Immature natural killer cell (primary cell): Measurements from ENCODE around the gene LRRC1. TPM values are rescaled to one million over a fixed set of nuclear protein-coding genes. Genes with fewer than 3 reads are reported as not detected.

Experiments
- DNase-seq, 3 donors: peaks; one replicate each; pipeline ENCODE4 v3.0.0; 2022; ENCODE audit warnings: mixed read lengths in 1 of 3
- H3K27ac Mint-ChIP-seq, 6 donors: one replicate each; pipeline ENCODE4 v1.8.0; 2020; ENCODE audit warnings: mixed read lengths in 6 of 6, mild to moderate bottlenecking in 5 of 6, inconsistent platforms in 4 of 6, moderate library complexity in 3 of 6
- H3K27me3 Mint-ChIP-seq, 3 donors: one replicate each; pipeline ENCODE4 v1.8.0; 2020 to 2021; ENCODE audit warnings: low read depth in 3 of 3, mild to moderate bottlenecking in 3 of 3, mixed read lengths in 3 of 3, moderate library complexity in 3 of 3, inconsistent platforms in 1 of 3
- H3K36me3 Mint-ChIP-seq, 3 donors: one replicate each; pipeline ENCODE4 v1.8.0; 2020; ENCODE audit warnings: mixed read lengths in 3 of 3, inconsistent platforms in 2 of 3, mild to moderate bottlenecking in 2 of 3
- H3K4me1 Mint-ChIP-seq, 2 donors: one replicate each; pipeline ENCODE4 v1.8.0; 2020; ENCODE audit warnings: inconsistent platforms in 2 of 2, mild to moderate bottlenecking in 2 of 2, mixed read lengths in 2 of 2, moderate library complexity in 1 of 2
- H3K4me3 Mint-ChIP-seq, 5 donors: one replicate each; pipeline ENCODE4 v1.8.0; 2020; ENCODE audit warnings: mild to moderate bottlenecking in 5 of 5, mixed read lengths in 5 of 5, inconsistent platforms in 3 of 5, moderate library complexity in 3 of 5
- H3K9me3 Mint-ChIP-seq, 6 donors: one replicate each; pipeline ENCODE4 v1.8.0; 2020; ENCODE audit warnings: mild to moderate bottlenecking in 6 of 6, mixed read lengths in 6 of 6, inconsistent platforms in 4 of 6, moderate library complexity in 3 of 6
- polyA plus RNA-seq, 3 donors: library from polyadenylated mRNA; unstranded; fragments of 300-500 nt; fragmentation: Illumina TruSeq; gene quantifications; one replicate each; pipeline ENCODE4 v1.2.3, GENCODE V29; 2021

The LRRC1 gene
- polyA plus RNA-seq, 3 donors from 2014 or later = 1.6 to 2.8 (median 2.7) TPM

- Mint-ChIP-seq H3K27ac (no peak overlapping the region), H3K4me1 (peaks cover 0 to 2% of the 10 kb centered on the region in 2 donors), H3K27me3 (no peaks in the 10 kb centered on the region), H3K36me3 (peaks cover 25 to 51% (median 39%) of the 10 kb centered on the region in 3 donors), H3K9me3 (no peaks in the 10 kb centered on the region), H3K4me3 (no peak overlapping the region)
- no peak for DNase-seq
Observed at GRCh38 chr6:53899512-53899911, 104.7 kb downstream of the LRRC1 start.

GRCh38 chr6:53903357-53903756 is 108.6 kb downstream of the LRRC1 start:
- Mint-ChIP-seq H3K4me1 (no peaks in the 10 kb centered on the region), H3K27me3 (no peaks in the 10 kb centered on the region), H3K36me3 (peaks cover 21 to 53% (median 31%) of the 10 kb centered on the region in 3 donors), H3K4me3 (no peak overlapping the region), H3K9me3 (no peaks in the 10 kb centered on the region), H3K27ac (no peak overlapping the region)
- DNase-seq = no peak

DNA sequence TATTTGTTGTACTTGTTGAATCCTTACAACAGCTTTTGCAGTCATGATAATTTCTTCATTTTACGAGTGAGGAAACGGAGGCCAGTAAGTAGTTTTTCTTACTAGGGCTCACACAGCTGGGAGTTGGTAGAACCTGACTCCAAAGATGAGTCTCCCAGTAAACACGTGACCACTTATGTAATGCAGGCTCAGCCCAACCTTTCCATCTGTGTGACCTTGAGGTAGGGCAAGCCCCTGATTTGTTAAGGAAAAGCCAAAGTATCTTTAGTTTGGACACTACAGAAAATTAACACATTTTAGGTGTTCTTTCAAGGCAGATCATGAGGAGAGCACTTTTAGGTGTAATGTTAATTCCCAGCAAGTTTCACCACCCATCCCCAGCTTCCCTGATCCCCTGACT is 111.3 kb downstream of the LRRC1 start:
- no peaks in the 10 kb centered on the region for H3K27me3 Mint-ChIP-seq
- no peak for DNase-seq
- no peak overlapping the region for H3K4me3 Mint-ChIP-seq
- no peak overlapping the region for H3K27ac Mint-ChIP-seq
- no peaks in the 10 kb centered on the region for H3K4me1 Mint-ChIP-seq
- peaks cover 14 to 33% (median 17%) of the 10 kb centered on the region in 3 donors for H3K36me3 Mint-ChIP-seq
- no peaks in the 10 kb centered on the region for H3K9me3 Mint-ChIP-seq

- Mint-ChIP-seq H3K27me3 (no peaks in the 10 kb centered on the region), H3K9me3 (no peaks in the 10 kb centered on the region), H3K27ac (no peak overlapping the region)
Observed at GRCh38 chr6:53906842-53907241, 112.0 kb downstream of the LRRC1 start.

DNA sequence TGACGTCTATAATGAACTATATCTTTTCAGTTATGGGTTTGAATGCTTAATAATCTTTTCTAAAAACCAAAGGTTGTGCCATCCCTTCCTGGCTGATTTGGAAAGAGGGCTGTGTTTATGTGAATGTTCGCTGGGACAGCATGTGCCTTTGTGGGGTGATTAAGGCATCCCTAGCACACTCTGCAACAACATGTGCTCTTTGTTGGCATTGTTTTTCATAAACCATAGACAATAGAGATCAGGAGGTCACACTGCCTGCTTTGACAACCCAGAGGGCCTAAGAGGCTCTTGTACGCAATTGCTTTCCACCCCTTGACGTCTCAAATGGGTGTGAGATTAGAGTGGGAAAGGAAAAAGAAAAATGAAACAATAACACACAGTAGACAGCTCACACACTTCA is 116.0 kb downstream of the LRRC1 start:
- Mint-ChIP-seq H3K4me1 (no peaks in the 10 kb centered on the region), H3K9me3 (no peaks in the 10 kb centered on the region), H3K27ac (no peak overlapping the region), H3K4me3 (no peak overlapping the region), H3K27me3 (no peaks in the 10 kb centered on the region), H3K36me3 (peaks cover 16 to 31% (median 23%) of the 10 kb centered on the region in 3 donors)
- no peak for DNase-seq

More at GRCh38 chr6:53906842-53907241, 112.0 kb downstream of the LRRC1 start:
- H3K4me1 Mint-ChIP-seq = no peaks in the 10 kb centered on the region
- H3K4me3 Mint-ChIP-seq = no peak overlapping the region
- DNase-seq = no peak
- peaks cover 13 to 31% (median 14%) of the 10 kb centered on the region in 3 donors for H3K36me3 Mint-ChIP-seq

GRCh38 chr6:53912661-53913060 is 117.9 kb downstream of the LRRC1 start:
- Mint-ChIP-seq H3K4me1 (no peaks in the 10 kb centered on the region), H3K36me3 (peaks cover 16 to 27% (median 23%) of the 10 kb centered on the region in 3 donors), H3K9me3 (no peaks in the 10 kb centered on the region), H3K27me3 (no peaks in the 10 kb centered on the region), H3K4me3 (no peak overlapping the region), H3K27ac (no peak overlapping the region)
- DNase-seq = no peak

GRCh38 chr6:53913286-53913685 is 118.5 kb downstream of the LRRC1 start:
- no peak for DNase-seq
- no peak overlapping the region for H3K27ac Mint-ChIP-seq
- no peak overlapping the region for H3K4me3 Mint-ChIP-seq
- H3K4me1 Mint-ChIP-seq = no peaks in the 10 kb centered on the region
- H3K9me3 Mint-ChIP-seq = no peaks in the 10 kb centered on the region
- H3K36me3 Mint-ChIP-seq = peaks cover 16 to 23% (median 22%) of the 10 kb centered on the region in 3 donors
- H3K27me3 Mint-ChIP-seq = no peaks in the 10 kb centered on the region

- DNase-seq = no peak
- Mint-ChIP-seq H3K4me1 (no peaks in the 10 kb centered on the region), H3K27me3 (no peaks in the 10 kb centered on the region), H3K36me3 (peaks cover 19 to 28% (median 25%) of the 10 kb centered on the region in 3 donors), H3K4me3 (no peak overlapping the region), H3K9me3 (no peaks in the 10 kb centered on the region), H3K27ac (no peak overlapping the region)
Observed at GRCh38 chr6:53915026-53915691, 120.4 kb downstream of the LRRC1 start.

DNA sequence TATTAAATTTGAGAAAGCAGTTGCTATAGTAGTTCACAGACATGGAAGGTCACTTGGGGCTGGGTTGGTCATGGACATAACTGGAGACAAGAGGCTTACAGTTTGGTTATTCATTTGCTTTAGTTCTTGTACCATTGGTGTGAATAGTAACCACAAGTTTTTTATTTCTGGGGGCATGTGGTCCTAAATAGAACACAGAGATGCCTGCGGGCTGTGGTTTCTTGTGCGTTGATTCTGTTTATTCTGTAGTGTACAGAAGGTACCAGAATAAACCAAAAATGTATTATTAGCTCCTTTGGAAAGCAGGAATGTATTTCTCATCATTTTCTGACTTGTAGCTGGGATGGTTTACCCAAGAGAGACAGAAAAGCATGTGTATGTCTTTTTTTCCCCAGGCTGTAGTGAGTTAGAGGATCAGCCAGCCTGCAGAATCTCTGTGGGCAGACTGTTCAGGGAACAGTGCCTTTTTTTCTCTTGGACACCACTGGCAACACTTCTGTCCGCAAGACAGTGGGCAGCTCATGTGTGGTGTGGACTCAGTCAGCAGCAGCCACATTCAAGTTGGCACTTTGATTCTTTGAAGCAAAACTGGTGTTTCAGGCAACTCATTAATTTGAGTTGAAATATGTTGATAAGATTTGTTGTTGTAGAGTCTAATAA is 122.1 kb downstream of the LRRC1 start:
- no peak for DNase-seq
- Mint-ChIP-seq H3K4me1 (no peaks in the 10 kb centered on the region), H3K27me3 (peaks cover 0 to 2% (median 0%) of the 10 kb centered on the region in 3 donors), H3K9me3 (no peaks in the 10 kb centered on the region), H3K27ac (no peak overlapping the region), H3K36me3 (peaks cover 26 to 40% (median 34%) of the 10 kb centered on the region in 3 donors), H3K4me3 (no peak overlapping the region)

DNA sequence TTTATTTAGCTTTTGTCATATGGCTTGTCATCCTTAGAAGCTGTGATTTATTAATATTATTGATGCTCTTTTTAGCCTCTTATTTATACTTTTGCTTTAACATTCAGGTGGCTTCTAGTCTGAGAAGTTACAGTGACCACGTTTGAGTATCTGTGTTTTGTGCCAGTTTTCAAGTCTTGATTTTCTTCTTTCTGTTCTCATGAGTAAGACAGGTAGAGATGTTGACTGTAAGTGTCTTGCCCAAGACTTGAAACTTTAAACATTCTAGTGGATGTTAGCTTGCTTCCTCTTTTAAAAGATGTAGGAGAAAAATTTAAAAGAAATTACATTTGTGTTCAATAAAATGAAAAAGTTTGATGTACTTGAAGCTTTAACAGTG is 122.6 kb downstream of the LRRC1 start:
- no peaks in the 10 kb centered on the region for H3K4me1 Mint-ChIP-seq
- H3K27ac Mint-ChIP-seq = no peak overlapping the region
- no peak for DNase-seq
- H3K27me3 Mint-ChIP-seq = peaks cover 0 to 2% (median 0%) of the 10 kb centered on the region in 3 donors
- H3K36me3 Mint-ChIP-seq = peaks cover 26 to 42% (median 33%) of the 10 kb centered on the region in 3 donors
- H3K9me3 Mint-ChIP-seq = no peaks in the 10 kb centered on the region
- no peak overlapping the region for H3K4me3 Mint-ChIP-seq

GRCh38 chr6:53918854-53919510 is 124.2 kb downstream of the LRRC1 start:
- DNase-seq = no peak
- Mint-ChIP-seq H3K27me3 (peaks cover 0 to 2% (median 0%) of the 10 kb centered on the region in 3 donors), H3K4me1 (no peaks in the 10 kb centered on the region), H3K4me3 (no peak overlapping the region), H3K9me3 (no peaks in the 10 kb centered on the region), H3K36me3 (peaks cover 25 to 34% (median 30%) of the 10 kb centered on the region in 3 donors), H3K27ac (no peak overlapping the region)

DNA sequence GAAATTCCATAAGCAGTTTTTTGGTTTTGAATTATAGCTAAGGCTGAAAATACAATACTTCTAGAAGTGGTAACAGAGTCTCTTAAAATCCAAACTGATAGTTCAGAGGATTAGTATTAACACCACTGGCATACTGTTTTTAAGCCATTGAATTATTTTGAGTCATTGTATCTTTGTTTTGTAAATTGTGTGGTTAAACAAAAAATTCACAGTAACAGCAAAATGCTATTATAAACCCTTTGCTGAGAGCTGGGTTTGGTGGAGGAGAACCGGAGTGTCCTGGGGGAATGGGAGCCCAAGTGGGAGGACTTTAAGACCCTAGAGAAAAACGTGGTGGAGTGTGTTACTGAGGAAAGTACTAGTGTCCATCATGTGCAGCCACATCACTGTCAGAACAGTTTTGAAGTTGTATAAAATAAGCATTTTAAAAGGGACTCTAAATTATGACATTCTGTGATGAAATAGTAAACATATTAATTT is 125.1 kb downstream of the LRRC1 start:
- DNase-seq = no peak
- Mint-ChIP-seq H3K36me3 (peaks cover 19 to 30% (median 22%) of the 10 kb centered on the region in 3 donors), H3K27me3 (peaks cover 0 to 2% (median 0%) of the 10 kb centered on the region in 3 donors), H3K4me1 (no peaks in the 10 kb centered on the region), H3K4me3 (no peak overlapping the region), H3K27ac (peak overlapping the region in 1 of 6 donors; percentile 32), H3K9me3 (no peaks in the 10 kb centered on the region)

- H3K36me3 Mint-ChIP-seq = peaks cover 17 to 29% (median 21%) of the 10 kb centered on the region in 3 donors
- DNase-seq = no peak
- H3K9me3 Mint-ChIP-seq = no peaks in the 10 kb centered on the region
- H3K27me3 Mint-ChIP-seq = peaks cover 0 to 2% (median 0%) of the 10 kb centered on the region in 3 donors
- H3K4me3 Mint-ChIP-seq = no peak overlapping the region
- no peak overlapping the region for H3K27ac Mint-ChIP-seq
- H3K4me1 Mint-ChIP-seq = no peaks in the 10 kb centered on the region
Observed at GRCh38 chr6:53920881-53921280, 126.1 kb downstream of the LRRC1 start.

DNA sequence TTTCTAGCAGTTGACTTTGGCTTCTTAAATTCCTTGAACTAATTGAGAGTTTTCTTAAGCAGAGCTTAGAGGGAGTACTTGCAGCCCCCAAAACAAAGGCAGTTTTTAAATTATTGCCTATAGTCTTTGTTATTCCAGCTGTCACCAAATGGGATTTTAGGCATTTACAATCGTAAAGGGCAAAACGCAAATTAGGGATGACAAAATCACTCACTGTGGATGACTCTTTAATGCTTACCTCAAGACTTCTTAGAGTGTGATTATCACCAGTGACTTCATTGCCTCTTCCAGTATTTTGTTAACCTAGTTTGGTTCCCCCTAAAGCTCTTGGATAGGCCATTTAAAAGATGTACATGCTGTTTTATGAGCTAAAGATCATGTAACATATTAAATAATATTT is 126.8 kb downstream of the LRRC1 start:
- peaks cover 17 to 29% (median 24%) of the 10 kb centered on the region in 3 donors for H3K36me3 Mint-ChIP-seq
- no peak overlapping the region for H3K4me3 Mint-ChIP-seq
- no peak overlapping the region for H3K27ac Mint-ChIP-seq
- peaks cover 0 to 2% (median 0%) of the 10 kb centered on the region in 3 donors for H3K27me3 Mint-ChIP-seq
- H3K4me1 Mint-ChIP-seq = no peaks in the 10 kb centered on the region
- DNase-seq = no peak
- H3K9me3 Mint-ChIP-seq = no peaks in the 10 kb centered on the region
